ENCODE data around the gene CCDC186. TPM values are rescaled to one million over a fixed set of nuclear protein-coding genes. Genes with fewer than 3 reads are reported as not detected.

CCDC186 gene
- total and polyA plus RNA-seq, 2 experiments from 2014 or later: 14.9 to 32.4 TPM

GRCh38 chr10:114220281-114220680 lies 46.3 kb upstream of the CCDC186 start:
- Histone ChIP-seq H2AFZ (no peak overlapping the region), H3K27ac (no peak overlapping the region), H3K4me3 (no peak overlapping the region), H3K9me2 (replicated peaks; ENCODE audit: insufficient read depth) (no peaks in the 10 kb centered on the region), H4K20me1 (ENCODE audit: insufficient read depth, poor library complexity, severe bottlenecking) (no peaks in the 10 kb centered on the region), H3K36me3 (replicated peaks; ENCODE audit: insufficient read depth, low read depth) (no peaks in the 10 kb centered on the region), H3K79me2 (no peaks in the 10 kb centered on the region), H3K4me2 (no peak overlapping the region), H3K4me1 (ENCODE audit: insufficient read depth) (no peaks in the 10 kb centered on the region), H3K9me3 (ENCODE audit: low read depth) (no peaks in the 10 kb centered on the region), H3K27me3 (peaks cover 4% of the 10 kb centered on the region)
- WGBS (ENCODE audit: low lambda C conversion rate, missing lambda C conversion rate): 88% methylated on average over 2 of the region's 2 CpGs
- no peak for DNase-seq (ENCODE audit: low spot score)
- TF ChIP-seq EZH2phosphoT487 (IDR thresholded peaks at IDR 0.05; ENCODE audit: low read depth, severe bottlenecking, unreplicated experiment): no peak
- TF ChIP-seq CTCF (IDR thresholded peaks at IDR 0.05; ENCODE audit: poor library complexity): no peak
- TF ChIP-seq EZH2 (IDR thresholded peaks at IDR 0.05; ENCODE audit: borderline replicate concordance): no peak

GRCh38 chr10:114215033-114215432 lies 41.0 kb upstream of the CCDC186 start:
- WGBS (ENCODE audit: low lambda C conversion rate, missing lambda C conversion rate): 96% methylated on average over 1 of the region's 1 CpG
- TF ChIP-seq EZH2phosphoT487 (IDR thresholded peaks at IDR 0.05; ENCODE audit: low read depth, severe bottlenecking, unreplicated experiment): no peak
- no peak for TF ChIP-seq EZH2 (IDR thresholded peaks at IDR 0.05; ENCODE audit: borderline replicate concordance)
- TF ChIP-seq CTCF (IDR thresholded peaks at IDR 0.05; ENCODE audit: poor library complexity): no peak

GRCh38 chr10:114212153-114212552 lies 38.1 kb upstream of the CCDC186 start:
- Histone ChIP-seq H3K4me1 (ENCODE audit: insufficient read depth) (no peaks in the 10 kb centered on the region), H3K27ac (no peak overlapping the region), H2AFZ (no peak overlapping the region), H4K20me1 (ENCODE audit: insufficient read depth, poor library complexity, severe bottlenecking) (no peaks in the 10 kb centered on the region), H3K9me2 (replicated peaks; ENCODE audit: insufficient read depth) (no peaks in the 10 kb centered on the region), H3K36me3 (replicated peaks; ENCODE audit: insufficient read depth, low read depth) (no peaks in the 10 kb centered on the region), H3K4me2 (no peak overlapping the region), H3K79me2 (no peaks in the 10 kb centered on the region), H3K27me3 (peaks cover 4% of the 10 kb centered on the region), H3K9me3 (ENCODE audit: low read depth) (no peaks in the 10 kb centered on the region), H3K4me3 (no peak overlapping the region)
- 85% methylated on average over 2 of the region's 2 CpGs for WGBS (ENCODE audit: low lambda C conversion rate, missing lambda C conversion rate)
- no peak for DNase-seq (ENCODE audit: low spot score)
- TF ChIP-seq EZH2 (IDR thresholded peaks at IDR 0.05; ENCODE audit: borderline replicate concordance): no peak
- no peak for TF ChIP-seq CTCF (IDR thresholded peaks at IDR 0.05; ENCODE audit: poor library complexity)
- TF ChIP-seq EZH2phosphoT487 (IDR thresholded peaks at IDR 0.05; ENCODE audit: low read depth, severe bottlenecking, unreplicated experiment): no peak

More at GRCh38 chr10:114215033-114215432, 41.0 kb upstream of the CCDC186 start:
- peaks cover 4% of the 10 kb centered on the region for H3K27me3 ChIP-seq
- no peak overlapping the region for H3K4me3 ChIP-seq
- no peak overlapping the region for H3K4me2 ChIP-seq
- H2AFZ ChIP-seq: no peak overlapping the region
- no peaks in the 10 kb centered on the region for H4K20me1 ChIP-seq (ENCODE audit: insufficient read depth, poor library complexity, severe bottlenecking)
- H3K9me2 ChIP-seq (replicated peaks; ENCODE audit: insufficient read depth): no peaks in the 10 kb centered on the region
- DNase-seq (ENCODE audit: low spot score): no peak
- no peaks in the 10 kb centered on the region for H3K4me1 ChIP-seq (ENCODE audit: insufficient read depth)
- no peaks in the 10 kb centered on the region for H3K9me3 ChIP-seq (ENCODE audit: low read depth)
- H3K36me3 ChIP-seq (replicated peaks; ENCODE audit: insufficient read depth, low read depth): no peaks in the 10 kb centered on the region
- no peak overlapping the region for H3K27ac ChIP-seq
- no peaks in the 10 kb centered on the region for H3K79me2 ChIP-seq

- Histone ChIP-seq H3K27me3 (no peaks in the 10 kb centered on the region), H3K79me2 (no peaks in the 10 kb centered on the region), H3K27ac (no peak overlapping the region), H3K36me3 (replicated peaks; ENCODE audit: insufficient read depth, low read depth) (no peaks in the 10 kb centered on the region), H3K4me2 (no peak overlapping the region), H3K4me3 (no peak overlapping the region), H3K9me3 (ENCODE audit: low read depth) (no peaks in the 10 kb centered on the region), H4K20me1 (ENCODE audit: insufficient read depth, poor library complexity, severe bottlenecking) (no peaks in the 10 kb centered on the region), H3K4me1 (ENCODE audit: insufficient read depth) (no peaks in the 10 kb centered on the region), H2AFZ (no peak overlapping the region), H3K9me2 (replicated peaks; ENCODE audit: insufficient read depth) (no peaks in the 10 kb centered on the region)
- no peak for TF ChIP-seq EZH2phosphoT487 (IDR thresholded peaks at IDR 0.05; ENCODE audit: low read depth, severe bottlenecking, unreplicated experiment)
- no peak for TF ChIP-seq CTCF (IDR thresholded peaks at IDR 0.05; ENCODE audit: poor library complexity)
- no peak for TF ChIP-seq EZH2 (IDR thresholded peaks at IDR 0.05; ENCODE audit: borderline replicate concordance)
- 79% methylated on average over 2 of the region's 2 CpGs for WGBS (ENCODE audit: low lambda C conversion rate, missing lambda C conversion rate)
- no peak for DNase-seq (ENCODE audit: low spot score)
Measured at GRCh38 chr10:114208351-114208750, 34.3 kb upstream of the CCDC186 start.
